ENCODE results near the gene SPIB. TPM values are rescaled to one million over a fixed set of nuclear protein-coding genes. Genes with fewer than 3 reads are reported as not detected.

Gene SPIB
- total RNA-seq, 1 experiment from 2014 or later, result 1.3 TPM

DNA sequence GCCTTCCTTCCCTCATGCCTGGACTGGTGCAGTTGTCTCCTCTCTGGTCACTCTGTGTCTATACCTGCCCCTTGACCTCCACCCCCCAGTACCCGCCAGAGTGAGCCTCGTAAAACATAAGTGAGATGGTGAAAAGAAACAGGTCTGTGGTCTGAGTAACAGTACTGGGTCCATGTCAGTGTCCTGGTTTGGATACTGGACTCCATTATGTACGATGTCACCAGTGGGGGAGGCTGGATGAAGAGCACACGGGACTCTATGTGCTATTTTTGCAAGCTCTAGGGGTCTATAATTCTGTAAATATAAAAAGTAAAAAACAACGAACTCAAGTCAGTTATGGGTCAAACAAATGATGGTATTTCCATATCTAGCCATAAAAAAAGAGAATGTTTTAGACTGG, 28.3 kb downstream of the SPIB start:
- intact Hi-C loops (cut with micrococcal nuclease; ENCODE audit: unreplicated experiment), result no loop called here
- CTCF ChIA-PET, result no interaction called here
- H3K27me3 Mint-ChIP-seq (ENCODE audit: unreplicated experiment), result peaks cover 55% of the 10 kb centered on the region
- no peaks in the 10 kb centered on the region for H3K4me1 Mint-ChIP-seq (ENCODE audit: low read depth, unreplicated experiment)
- no peak overlapping the region for H3K27ac Mint-ChIP-seq (ENCODE audit: unreplicated experiment)
- H3K9me3 Mint-ChIP-seq (ENCODE audit: low read depth, unreplicated experiment), result peaks cover 5% of the 10 kb centered on the region
- H3K36me3 Mint-ChIP-seq (ENCODE audit: insufficient read depth, unreplicated experiment), result peaks cover 5% of the 10 kb centered on the region
- TF ChIP-seq, protein P1, sequence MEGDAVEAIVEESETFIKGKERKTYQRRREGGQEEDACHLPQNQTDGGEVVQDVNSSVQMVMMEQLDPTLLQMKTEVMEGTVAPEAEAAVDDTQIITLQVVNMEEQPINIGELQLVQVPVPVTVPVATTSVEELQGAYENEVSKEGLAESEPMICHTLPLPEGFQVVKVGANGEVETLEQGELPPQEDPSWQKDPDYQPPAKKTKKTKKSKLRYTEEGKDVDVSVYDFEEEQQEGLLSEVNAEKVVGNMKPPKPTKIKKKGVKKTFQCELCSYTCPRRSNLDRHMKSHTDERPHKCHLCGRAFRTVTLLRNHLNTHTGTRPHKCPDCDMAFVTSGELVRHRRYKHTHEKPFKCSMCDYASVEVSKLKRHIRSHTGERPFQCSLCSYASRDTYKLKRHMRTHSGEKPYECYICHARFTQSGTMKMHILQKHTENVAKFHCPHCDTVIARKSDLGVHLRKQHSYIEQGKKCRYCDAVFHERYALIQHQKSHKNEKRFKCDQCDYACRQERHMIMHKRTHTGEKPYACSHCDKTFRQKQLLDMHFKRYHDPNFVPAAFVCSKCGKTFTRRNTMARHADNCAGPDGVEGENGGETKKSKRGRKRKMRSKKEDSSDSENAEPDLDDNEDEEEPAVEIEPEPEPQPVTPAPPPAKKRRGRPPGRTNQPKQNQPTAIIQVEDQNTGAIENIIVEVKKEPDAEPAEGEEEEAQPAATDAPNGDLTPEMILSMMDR (IDR thresholded peaks at IDR 0.05; ENCODE audit: unreplicated experiment), result no peak
- no peak overlapping the region for H3K4me3 Mint-ChIP-seq (ENCODE audit: low read depth, unreplicated experiment)
- BruUV-seq (replicated peaks), result no TSS peak
- DNase-seq, result no peak

- H3K4me3 Mint-ChIP-seq (ENCODE audit: low read depth, unreplicated experiment), result no peak overlapping the region
- CTCF ChIA-PET, result no interaction called here
- peaks cover 5% of the 10 kb centered on the region for H3K9me3 Mint-ChIP-seq (ENCODE audit: low read depth, unreplicated experiment)
- intact Hi-C loops (cut with micrococcal nuclease; ENCODE audit: unreplicated experiment), result no loop called here
- H3K27ac Mint-ChIP-seq (ENCODE audit: unreplicated experiment), result no peak overlapping the region
- peaks cover 62% of the 10 kb centered on the region for H3K27me3 Mint-ChIP-seq (ENCODE audit: unreplicated experiment)
- TF ChIP-seq, protein P1 (IDR thresholded peaks at IDR 0.05; ENCODE audit: unreplicated experiment), result no peak
- BruUV-seq (replicated peaks), result no TSS peak
- no peak for DNase-seq
- peaks cover 5% of the 10 kb centered on the region for H3K36me3 Mint-ChIP-seq (ENCODE audit: insufficient read depth, unreplicated experiment)
- H3K4me1 Mint-ChIP-seq (ENCODE audit: low read depth, unreplicated experiment), result no peaks in the 10 kb centered on the region
Observed at GRCh38 chr19:50447750-50448149, 29.0 kb downstream of the SPIB start.

- Mint-ChIP-seq H3K27ac (ENCODE audit: unreplicated experiment) (no peak overlapping the region), H3K27me3 (ENCODE audit: unreplicated experiment) (peaks cover 61% of the 10 kb centered on the region), H3K36me3 (ENCODE audit: insufficient read depth, unreplicated experiment) (peaks cover under 1% of the 10 kb centered on the region), H3K9me3 (ENCODE audit: low read depth, unreplicated experiment) (peaks cover under 1% of the 10 kb centered on the region), H3K4me3 (ENCODE audit: low read depth, unreplicated experiment) (no peak overlapping the region), H3K4me1 (ENCODE audit: low read depth, unreplicated experiment) (no peaks in the 10 kb centered on the region)
- intact Hi-C loops (cut with micrococcal nuclease; ENCODE audit: unreplicated experiment), result no loop called here
- CTCF ChIA-PET, result interaction anchor here (0.7 kb wide), 1 partner anchor 347 kb away, joined by 3 read pairs; no protein-coding TSS in a partner anchor
- BruUV-seq (replicated peaks), result no TSS peak
- TF ChIP-seq, protein P1 (IDR thresholded peaks at IDR 0.05; ENCODE audit: unreplicated experiment), result no peak
- DNase-seq, result no peak
Observed at GRCh38 chr19:50449236-50449899, 30.6 kb downstream of the SPIB start.

- no TSS peak for BruUV-seq (replicated peaks)
- DNase-seq, result no peak
- Mint-ChIP-seq H3K4me1 (ENCODE audit: low read depth, unreplicated experiment) (no peaks in the 10 kb centered on the region), H3K27ac (ENCODE audit: unreplicated experiment) (no peak overlapping the region), H3K36me3 (ENCODE audit: insufficient read depth, unreplicated experiment) (no peaks in the 10 kb centered on the region), H3K9me3 (ENCODE audit: low read depth, unreplicated experiment) (no peaks in the 10 kb centered on the region), H3K27me3 (ENCODE audit: unreplicated experiment) (peaks cover 59% of the 10 kb centered on the region), H3K4me3 (ENCODE audit: low read depth, unreplicated experiment) (no peak overlapping the region)
- intact Hi-C loops (cut with micrococcal nuclease; ENCODE audit: unreplicated experiment), result no loop called here
- CTCF ChIA-PET, result no interaction called here
- TF ChIP-seq, protein P1 (IDR thresholded peaks at IDR 0.05; ENCODE audit: unreplicated experiment), result no peak
Observed at GRCh38 chr19:50450369-50451222, 31.9 kb downstream of the SPIB start.

Data from Calu3 (cell line).